Measurements from ENCODE around the gene ABCA7.

ABCA7 gene

DNA sequence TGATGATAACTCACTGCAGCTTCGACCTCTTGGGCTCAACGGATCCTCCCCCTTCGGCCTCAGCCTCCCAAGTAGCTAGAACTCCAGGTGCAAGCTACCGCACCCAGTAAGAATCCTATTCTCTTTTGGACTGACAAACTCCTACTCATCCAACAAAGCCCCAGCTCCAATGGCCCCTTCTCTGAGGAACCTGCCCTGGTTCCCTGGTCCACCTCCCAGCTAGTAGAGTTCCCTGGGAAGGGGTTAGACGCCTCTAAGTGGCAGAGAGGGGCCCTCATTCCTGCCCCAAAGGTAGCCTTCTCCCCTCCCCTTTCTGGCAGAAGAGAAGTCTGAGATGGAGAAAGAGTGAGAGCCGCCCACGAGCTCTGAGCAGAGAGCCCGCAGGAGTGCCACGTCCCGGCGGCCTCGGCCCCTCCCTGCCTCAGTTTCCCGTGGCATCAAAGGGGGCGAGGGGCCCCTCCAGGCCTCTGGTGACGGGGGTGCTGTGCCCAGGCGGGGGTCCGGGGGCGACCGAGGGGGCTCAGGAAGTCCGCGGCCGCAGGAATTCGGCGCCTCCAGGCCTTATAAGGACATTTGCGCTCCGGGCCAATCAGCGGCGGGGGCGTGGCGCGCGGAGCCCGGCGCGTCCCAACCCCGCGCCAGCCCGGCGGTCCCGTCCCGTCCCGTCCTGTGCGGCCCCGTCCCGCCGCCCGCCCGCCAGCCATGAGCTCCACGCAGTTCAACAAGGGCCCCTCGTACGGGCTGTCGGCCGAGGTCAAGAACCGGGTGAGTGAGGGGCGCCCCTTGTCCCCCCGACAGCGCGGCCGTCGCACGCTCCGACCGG, 13.7 kb upstream of the ABCA7 start, which contains the start of gene CNN2:
Gene CNN2 (plus strand): TSS at position 649 of the 823 bp plus-strand sequence. CDS start 54 bp downstream, at position 703.
- peak; percentile 92 for DNase-seq (ENCODE audit: low spot score)
- TF ChIP-seq, protein P1, sequence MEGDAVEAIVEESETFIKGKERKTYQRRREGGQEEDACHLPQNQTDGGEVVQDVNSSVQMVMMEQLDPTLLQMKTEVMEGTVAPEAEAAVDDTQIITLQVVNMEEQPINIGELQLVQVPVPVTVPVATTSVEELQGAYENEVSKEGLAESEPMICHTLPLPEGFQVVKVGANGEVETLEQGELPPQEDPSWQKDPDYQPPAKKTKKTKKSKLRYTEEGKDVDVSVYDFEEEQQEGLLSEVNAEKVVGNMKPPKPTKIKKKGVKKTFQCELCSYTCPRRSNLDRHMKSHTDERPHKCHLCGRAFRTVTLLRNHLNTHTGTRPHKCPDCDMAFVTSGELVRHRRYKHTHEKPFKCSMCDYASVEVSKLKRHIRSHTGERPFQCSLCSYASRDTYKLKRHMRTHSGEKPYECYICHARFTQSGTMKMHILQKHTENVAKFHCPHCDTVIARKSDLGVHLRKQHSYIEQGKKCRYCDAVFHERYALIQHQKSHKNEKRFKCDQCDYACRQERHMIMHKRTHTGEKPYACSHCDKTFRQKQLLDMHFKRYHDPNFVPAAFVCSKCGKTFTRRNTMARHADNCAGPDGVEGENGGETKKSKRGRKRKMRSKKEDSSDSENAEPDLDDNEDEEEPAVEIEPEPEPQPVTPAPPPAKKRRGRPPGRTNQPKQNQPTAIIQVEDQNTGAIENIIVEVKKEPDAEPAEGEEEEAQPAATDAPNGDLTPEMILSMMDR (IDR thresholded peaks at IDR 0.05), result no peak
- Histone ChIP-seq H3K4me3 (peak within 1 kb of the TSS; percentile 92), H3K27ac (peak within 1 kb of the TSS; percentile 98 to 100)

DNA sequence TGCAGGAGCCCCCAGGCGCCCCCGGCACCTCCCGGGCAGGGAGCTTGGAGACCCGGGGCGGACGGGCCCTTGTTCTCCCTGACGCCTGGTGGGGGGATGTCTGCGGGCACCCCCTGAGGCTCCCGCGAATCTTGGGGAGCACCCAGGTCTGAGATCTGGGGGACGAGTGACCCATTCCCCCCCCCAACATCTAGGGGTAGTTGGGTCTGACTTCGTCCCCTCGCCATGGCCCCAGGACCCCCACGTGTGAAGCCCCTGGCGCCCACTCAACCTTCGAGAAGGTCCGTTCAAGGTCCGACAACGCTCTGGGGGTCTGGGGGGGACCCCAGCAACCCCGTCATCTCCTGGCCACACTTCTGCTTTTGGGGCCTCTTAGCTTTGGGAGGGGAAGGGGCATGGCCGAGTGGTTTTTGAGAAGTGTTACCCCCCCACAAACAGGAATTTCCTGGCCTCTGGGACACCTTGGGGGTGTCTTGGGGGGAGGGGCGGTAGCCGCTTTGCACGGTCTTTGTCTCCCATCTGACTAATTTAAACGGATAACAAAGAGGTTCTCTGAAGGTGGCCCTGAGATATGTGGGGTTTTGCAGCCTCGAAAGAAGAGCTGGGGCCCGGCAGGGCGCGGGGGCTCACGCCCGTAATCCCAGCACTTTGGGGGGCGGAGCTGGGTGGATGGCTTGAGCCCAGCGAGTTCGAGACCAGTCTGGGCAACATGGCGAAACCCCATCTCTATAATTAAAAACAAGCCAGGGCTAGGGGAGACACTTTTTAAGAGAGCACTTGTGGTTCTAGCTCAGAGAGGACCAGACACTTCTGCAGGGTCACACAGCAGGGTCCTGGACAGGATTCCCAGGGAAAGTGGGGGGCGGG, 12.9 kb upstream of the ABCA7 start:
- Histone ChIP-seq H3K4me3 (peak overlapping the region; percentile 92), H3K27ac (peak overlapping the region; percentile 98 to 100)
- TF ChIP-seq, protein P1 (IDR thresholded peaks at IDR 0.05), result no peak
- no peak for DNase-seq (ENCODE audit: low spot score)

DNA sequence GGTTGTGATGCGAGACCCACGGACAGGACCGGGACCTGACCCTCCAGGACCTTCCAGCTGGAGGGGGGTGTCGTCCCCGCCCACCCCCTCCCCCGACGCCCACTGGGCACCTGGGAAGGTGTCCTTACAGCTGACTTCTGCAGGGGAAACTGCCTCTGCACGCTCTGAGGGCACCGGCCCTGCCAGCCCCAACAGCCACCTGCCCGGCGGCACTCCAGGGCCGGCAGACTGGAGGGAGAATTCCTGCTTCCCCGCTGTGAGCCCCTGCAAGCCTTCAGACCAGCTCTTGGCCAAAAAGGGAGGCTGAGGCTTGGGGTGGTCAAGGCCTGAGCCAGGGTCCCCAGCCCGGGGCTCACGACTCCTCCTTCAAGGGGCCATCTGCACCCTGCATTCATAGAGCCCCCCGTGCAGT, 12.3 kb upstream of the ABCA7 start:
- DNase-seq (ENCODE audit: low spot score), result no peak
- TF ChIP-seq, protein P1 (IDR thresholded peaks at IDR 0.05), result no peak
- Histone ChIP-seq H3K4me3 (peak overlapping the region; percentile 92), H3K27ac (peak overlapping the region; percentile 98 to 100)

DNA sequence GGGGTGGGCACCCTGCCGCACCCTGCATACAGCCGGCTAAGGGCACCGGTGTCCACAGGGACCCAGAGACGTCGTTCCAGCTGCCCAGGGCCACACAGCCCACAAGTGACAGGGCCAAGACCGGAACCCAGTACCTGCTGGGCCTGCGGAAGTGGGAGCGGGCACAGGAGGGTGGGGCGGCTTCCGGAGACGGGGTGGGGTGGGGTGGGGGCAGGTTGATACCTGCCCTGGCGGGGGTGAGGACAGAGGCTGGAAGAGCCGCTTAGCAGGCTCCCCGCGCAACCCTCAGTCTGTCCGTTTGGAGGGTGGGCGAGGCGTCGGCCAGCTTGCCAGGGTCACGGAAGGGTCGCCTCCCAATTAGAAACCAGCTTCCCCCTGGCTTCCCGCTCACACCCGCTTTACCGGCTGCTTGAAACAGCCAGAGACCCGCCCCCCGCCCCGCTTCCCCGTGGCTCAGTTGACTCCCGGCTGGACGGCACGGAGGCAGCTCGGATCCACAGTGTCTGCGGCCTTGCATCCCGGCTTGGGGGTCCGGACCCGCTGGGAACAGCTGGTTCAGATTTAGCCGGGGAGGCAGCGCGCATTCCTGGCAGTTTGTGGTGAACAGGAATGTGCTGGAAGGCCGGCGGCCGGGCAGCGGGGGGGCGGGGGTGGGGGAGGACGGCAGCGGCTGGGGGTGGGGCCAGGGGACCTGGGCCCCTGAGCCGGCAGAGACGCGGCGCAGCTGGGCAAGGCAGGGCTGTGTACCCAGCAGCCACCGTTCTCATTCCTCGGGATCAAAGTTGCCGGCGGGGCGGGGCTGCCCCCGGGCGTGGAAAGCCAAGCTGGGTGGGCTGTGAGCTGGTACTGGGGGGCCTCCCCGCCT, 11.6 kb upstream of the ABCA7 start:
- Histone ChIP-seq H3K27ac (peak overlapping the region; percentile 98 to 100), H3K4me3 (peak overlapping the region; percentile 92)
- peak; percentile 92 for DNase-seq (ENCODE audit: low spot score)
- TF ChIP-seq, protein P1 (IDR thresholded peaks at IDR 0.05), result no peak

DNA sequence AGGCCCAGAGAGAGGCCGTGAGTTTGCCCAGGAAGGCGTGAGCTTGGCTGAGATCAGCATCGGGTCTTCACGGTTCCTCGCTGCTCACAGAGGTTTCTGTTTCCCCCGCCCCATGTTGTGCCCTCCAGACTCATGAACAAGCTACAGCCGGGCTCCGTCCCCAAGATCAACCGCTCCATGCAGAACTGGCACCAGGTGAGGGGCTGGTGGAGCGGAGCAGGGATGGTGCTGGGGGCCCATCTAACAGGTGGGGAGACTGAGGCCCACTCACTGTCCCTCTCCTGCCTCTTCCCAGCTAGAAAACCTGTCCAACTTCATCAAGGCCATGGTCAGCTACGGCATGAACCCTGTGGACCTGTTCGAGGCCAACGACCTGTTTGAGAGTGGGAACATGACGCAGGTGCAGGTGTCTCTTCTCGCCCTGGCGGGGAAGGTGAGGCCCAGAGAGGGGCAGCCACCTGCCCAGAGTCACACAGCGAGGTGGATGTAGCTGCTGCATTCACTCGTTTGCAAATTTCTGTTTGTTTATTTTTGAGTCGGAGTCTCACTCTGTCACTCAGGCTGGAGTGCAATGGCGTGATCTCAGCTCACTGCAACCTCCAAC, 7.5 kb upstream of the ABCA7 start:
- TF ChIP-seq, protein P1 (IDR thresholded peaks at IDR 0.05), result no peak
- no peak for DNase-seq (ENCODE audit: low spot score)
- H3K27ac ChIP-seq, result peak overlapping the region in 1 of 2 donors; percentile 1
- no peak overlapping the region for H3K4me3 ChIP-seq

DNA sequence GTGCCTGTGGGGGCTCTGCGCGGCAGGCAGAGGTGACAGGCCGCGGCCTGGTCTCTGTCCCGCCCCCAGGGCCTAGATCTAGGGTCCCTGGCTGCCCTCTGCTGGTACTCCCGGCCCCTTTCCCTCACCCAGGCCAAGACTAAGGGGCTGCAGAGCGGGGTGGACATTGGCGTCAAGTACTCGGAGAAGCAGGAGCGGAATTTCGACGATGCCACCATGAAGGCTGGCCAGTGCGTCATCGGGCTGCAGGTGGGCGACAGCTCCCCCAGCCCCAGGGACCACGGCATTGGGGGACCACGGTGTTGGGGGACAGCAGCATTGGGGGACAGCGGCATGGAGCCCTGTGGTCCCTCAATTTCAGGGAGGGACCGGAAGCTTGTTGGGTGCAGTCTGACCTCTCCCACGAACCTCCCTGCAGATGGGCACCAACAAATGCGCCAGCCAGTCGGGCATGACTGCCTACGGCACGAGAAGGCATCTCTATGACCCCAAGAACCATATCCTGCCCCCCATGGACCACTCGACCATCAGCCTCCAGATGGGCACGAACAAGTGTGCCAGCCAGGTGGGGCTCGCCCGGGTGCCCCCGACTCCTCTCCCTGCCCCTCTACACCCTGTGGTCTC, 3.8 kb upstream of the ABCA7 start:
- no peak overlapping the region for H3K4me3 ChIP-seq
- TF ChIP-seq, protein P1 (IDR thresholded peaks at IDR 0.05), result no peak
- H3K27ac ChIP-seq, result no peak overlapping the region
- no peak for DNase-seq (ENCODE audit: low spot score)
